Testis (tissue), 2 donors: ENCODE measurements around the gene LRRTM4.

Experiments used
- POLR2A ChIP-seq: fragments of 450-650 bp; IDR thresholded peaks from one replicate; pipeline ENCODE4 v1.6.1; 2017; ENCODE audit warnings: antibody characterized with exemption, mild to moderate bottlenecking, moderate library complexity
- TF ChIP-seq, protein P1 (sequence below), 3 experiments: fragments of 450-650 bp in 2 of 3; fragments of 200-600 bp in 1 of 3; sonication (generic) in 1 of 3; IDR thresholded peaks; one replicate each; pipeline ENCODE4 v1.5.1; 2016 to 2019; ENCODE audit warnings: antibody characterized with exemption in 3 of 3, mild to moderate bottlenecking in 2 of 3, moderate library complexity in 1 of 3

DNA sequence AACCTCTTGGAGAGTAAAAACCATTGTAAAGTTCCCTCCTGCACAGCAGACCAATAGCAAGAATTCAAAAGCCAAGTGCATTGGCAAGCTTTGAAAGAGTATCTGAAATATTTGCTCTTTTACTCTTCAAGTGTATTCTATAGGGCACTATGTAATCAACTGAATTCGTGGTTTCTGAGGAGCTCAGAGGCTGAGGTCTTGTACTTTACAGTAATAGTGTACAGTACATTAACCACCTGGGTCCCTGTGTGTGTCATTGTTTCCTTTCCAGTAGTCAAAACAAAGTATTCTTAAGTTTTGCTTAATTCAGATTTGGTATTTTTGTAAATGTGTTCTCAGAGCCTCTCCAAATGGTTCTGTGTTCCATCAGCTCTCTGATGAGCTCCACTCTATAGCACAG, 769.7 kb downstream of the LRRTM4 start:
- TF ChIP-seq, protein P1, sequence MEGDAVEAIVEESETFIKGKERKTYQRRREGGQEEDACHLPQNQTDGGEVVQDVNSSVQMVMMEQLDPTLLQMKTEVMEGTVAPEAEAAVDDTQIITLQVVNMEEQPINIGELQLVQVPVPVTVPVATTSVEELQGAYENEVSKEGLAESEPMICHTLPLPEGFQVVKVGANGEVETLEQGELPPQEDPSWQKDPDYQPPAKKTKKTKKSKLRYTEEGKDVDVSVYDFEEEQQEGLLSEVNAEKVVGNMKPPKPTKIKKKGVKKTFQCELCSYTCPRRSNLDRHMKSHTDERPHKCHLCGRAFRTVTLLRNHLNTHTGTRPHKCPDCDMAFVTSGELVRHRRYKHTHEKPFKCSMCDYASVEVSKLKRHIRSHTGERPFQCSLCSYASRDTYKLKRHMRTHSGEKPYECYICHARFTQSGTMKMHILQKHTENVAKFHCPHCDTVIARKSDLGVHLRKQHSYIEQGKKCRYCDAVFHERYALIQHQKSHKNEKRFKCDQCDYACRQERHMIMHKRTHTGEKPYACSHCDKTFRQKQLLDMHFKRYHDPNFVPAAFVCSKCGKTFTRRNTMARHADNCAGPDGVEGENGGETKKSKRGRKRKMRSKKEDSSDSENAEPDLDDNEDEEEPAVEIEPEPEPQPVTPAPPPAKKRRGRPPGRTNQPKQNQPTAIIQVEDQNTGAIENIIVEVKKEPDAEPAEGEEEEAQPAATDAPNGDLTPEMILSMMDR (IDR thresholded peaks at IDR 0.05): no peak
- no peak for TF ChIP-seq POLR2A
